Prostate gland (tissue), 2 donors: ENCODE measurements around the gene OGA.

Experiments
- CTCF ChIP-seq, 4 experiments: fragments of 200-600 bp in 2 of 4; fragments of 450-650 bp in 2 of 4; sonication (generic) in 2 of 4; IDR thresholded peaks; 1 replicate in 3 of 4; 2 replicates in 1 of 4; pipeline ENCODE4 v1.5.1; 2016 to 2019; ENCODE audit warnings: antibody characterized with exemption in 4 of 4, mild to moderate bottlenecking in 2 of 4, moderate library complexity in 2 of 4
- POLR2A ChIP-seq: fragments of 450-650 bp; IDR thresholded peaks from one replicate; pipeline ENCODE4 v1.6.1; 2016; ENCODE audit warnings: antibody characterized with exemption, mild to moderate bottlenecking

- no peak for TF ChIP-seq CTCF (IDR thresholded peaks at IDR 0.05)
- TF ChIP-seq POLR2A = no peak
Observed at GRCh38 chr10:101770331-101771215, 47.7 kb downstream of the OGA start.
